Measurements from ENCODE around the gene LRMDA. TPM values are rescaled to one million over a fixed set of nuclear protein-coding genes. Genes with fewer than 3 reads are reported as not detected.

Gene LRMDA
- total RNA-seq, 6 experiments from 2014 or later, result 0.32 TPM; not detected in 5

DNA sequence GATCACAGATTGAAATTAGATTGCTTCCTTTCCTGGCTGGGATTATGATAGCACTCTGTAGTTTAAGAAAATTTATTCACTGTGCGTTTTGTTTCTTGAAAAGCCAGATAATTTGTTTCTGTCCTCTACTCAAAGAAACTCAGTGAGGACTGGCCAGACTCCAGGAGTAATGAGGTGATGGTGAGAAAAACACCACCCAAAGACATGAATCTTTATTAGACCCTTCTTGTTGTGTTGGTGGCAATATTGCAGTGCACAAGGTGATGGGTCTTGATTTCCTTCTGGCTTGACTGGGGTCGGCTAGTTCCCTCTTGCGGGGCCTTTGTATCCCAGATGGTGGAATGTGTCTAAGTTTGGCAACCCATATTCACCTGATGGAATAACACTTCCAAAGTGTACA lies 756.8 kb downstream of the LRMDA start:
- H3K4me3 Mint-ChIP-seq, result no peak overlapping the region
- H3K4me1 Mint-ChIP-seq (ENCODE audit: low read depth), result no peaks in the 10 kb centered on the region
- H3K27ac Mint-ChIP-seq, result no peak overlapping the region
- peaks cover 3% of the 10 kb centered on the region; the same call in 1 of the 2 replicates for H3K27me3 Mint-ChIP-seq (ENCODE audit: insufficient read depth)
- no peak for TF ChIP-seq CTCF (IDR thresholded peaks at IDR 0.05)
- H3K36me3 Mint-ChIP-seq (ENCODE audit: low read depth), result no peaks in the 10 kb centered on the region
- H3K9me3 Mint-ChIP-seq, result no peaks in the 10 kb centered on the region
- DNase-seq, result no peak

- Mint-ChIP-seq H3K36me3 (ENCODE audit: low read depth) (no peaks in the 10 kb centered on the region), H3K9me3 (no peaks in the 10 kb centered on the region), H3K4me1 (ENCODE audit: low read depth) (peaks cover 2% of the 10 kb centered on the region), H3K4me3 (no peak overlapping the region), H3K27ac (no peak overlapping the region), H3K27me3 (ENCODE audit: insufficient read depth) (peaks cover 3% of the 10 kb centered on the region; the same call in 1 of the 2 replicates)
- DNase-seq, result no peak
- TF ChIP-seq CTCF (IDR thresholded peaks at IDR 0.05), result no peak
Observed at GRCh38 chr10:76190634-76191270, 759.3 kb downstream of the LRMDA start.

DNA sequence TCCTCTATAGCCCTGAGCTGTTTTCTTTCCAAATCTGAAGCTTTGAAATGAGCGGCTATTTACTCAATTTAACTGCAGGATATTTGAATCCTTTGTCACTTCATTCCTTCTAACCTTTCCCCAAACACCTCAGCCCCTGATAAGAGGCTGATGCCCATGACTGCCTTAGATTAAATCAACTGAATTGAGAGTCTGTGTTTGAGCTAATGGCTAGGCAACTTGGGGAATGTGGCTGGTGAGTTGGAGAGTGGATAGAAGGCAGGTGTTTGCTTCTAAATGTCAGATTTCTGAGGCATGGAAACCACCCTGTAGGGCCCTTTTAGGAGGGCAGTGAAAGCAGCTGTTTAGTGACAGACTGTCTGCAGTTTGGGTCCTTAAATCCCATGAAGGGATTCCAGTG lies 759.9 kb downstream of the LRMDA start:
- no peaks in the 10 kb centered on the region for H3K36me3 Mint-ChIP-seq (ENCODE audit: low read depth)
- H3K9me3 Mint-ChIP-seq, result no peaks in the 10 kb centered on the region
- H3K27me3 Mint-ChIP-seq (ENCODE audit: insufficient read depth), result peaks cover 3% of the 10 kb centered on the region; the same call in 1 of the 2 replicates
- no peak for TF ChIP-seq CTCF (IDR thresholded peaks at IDR 0.05)
- H3K27ac Mint-ChIP-seq, result no peak overlapping the region
- no peak for DNase-seq
- H3K4me1 Mint-ChIP-seq (ENCODE audit: low read depth), result peaks cover 7% of the 10 kb centered on the region
- H3K4me3 Mint-ChIP-seq, result no peak overlapping the region

DNA sequence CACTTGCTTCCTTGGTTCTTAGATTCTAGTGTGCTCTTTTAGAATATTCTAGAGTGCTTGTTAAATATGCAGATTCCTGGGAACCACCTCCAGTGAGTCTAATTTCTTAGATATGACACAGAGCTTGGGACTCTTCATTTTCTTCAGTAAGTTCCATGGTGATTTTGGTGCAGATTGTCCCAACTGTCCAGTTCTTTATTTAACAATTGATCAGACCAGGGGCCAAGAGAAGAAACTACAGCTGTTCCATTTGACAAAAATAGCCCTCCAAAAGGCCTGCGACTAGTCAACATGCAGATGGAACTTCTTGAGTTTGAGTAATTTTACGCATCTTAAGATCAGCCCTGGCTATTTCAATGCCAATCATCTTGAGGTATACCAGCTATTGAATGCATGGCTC lies 760.7 kb downstream of the LRMDA start:
- Mint-ChIP-seq H3K4me3 (no peak overlapping the region), H3K27ac (no peak overlapping the region), H3K9me3 (no peaks in the 10 kb centered on the region), H3K36me3 (ENCODE audit: low read depth) (no peaks in the 10 kb centered on the region), H3K4me1 (ENCODE audit: low read depth) (peaks cover 7% of the 10 kb centered on the region), H3K27me3 (ENCODE audit: insufficient read depth) (peaks cover 3% of the 10 kb centered on the region; the same call in 1 of the 2 replicates)
- no peak for DNase-seq
- no peak for TF ChIP-seq CTCF (IDR thresholded peaks at IDR 0.05)

DNA sequence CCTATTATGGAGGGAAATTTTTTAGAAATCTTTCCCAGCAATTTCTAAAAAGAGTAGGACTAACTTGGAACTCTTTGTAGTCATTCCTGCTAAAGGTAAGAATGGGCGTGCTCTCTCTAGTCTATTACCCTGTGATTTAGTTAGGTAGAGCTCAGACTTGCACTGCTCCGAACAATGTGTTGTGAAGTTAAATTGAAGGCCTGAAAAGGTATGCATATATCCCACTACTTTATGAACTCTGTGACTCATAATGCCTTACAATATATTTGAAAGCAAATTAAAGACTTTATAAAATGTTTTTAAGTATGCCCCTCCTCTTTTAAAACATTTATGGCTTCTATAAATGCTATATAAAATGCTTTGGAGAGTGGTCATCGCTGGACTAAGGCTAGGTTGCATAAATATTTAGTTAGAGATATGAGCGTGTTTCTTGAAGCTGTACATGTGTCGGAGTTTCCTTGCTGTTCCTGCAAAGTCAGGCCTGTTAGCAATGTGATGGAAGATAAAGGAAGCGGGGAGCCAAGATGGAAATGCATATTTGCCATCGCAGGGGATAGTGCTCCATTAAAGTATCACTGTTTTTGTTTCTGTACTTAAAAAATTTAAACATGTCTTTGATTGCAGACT lies 761.4 kb downstream of the LRMDA start:
- peaks cover 3% of the 10 kb centered on the region; the same call in 1 of the 2 replicates for H3K27me3 Mint-ChIP-seq (ENCODE audit: insufficient read depth)
- H3K9me3 Mint-ChIP-seq, result no peaks in the 10 kb centered on the region
- H3K4me1 Mint-ChIP-seq (ENCODE audit: low read depth), result peaks cover 7% of the 10 kb centered on the region
- H3K36me3 Mint-ChIP-seq (ENCODE audit: low read depth), result no peaks in the 10 kb centered on the region
- no peak for DNase-seq
- no peak overlapping the region for H3K4me3 Mint-ChIP-seq
- no peak overlapping the region for H3K27ac Mint-ChIP-seq
- no peak for TF ChIP-seq CTCF (IDR thresholded peaks at IDR 0.05)
